ENCODE measurements around the gene SEPHS1. TPM values are rescaled to one million over a fixed set of nuclear protein-coding genes. Genes with fewer than 3 reads are reported as not detected.

SEPHS1 gene
- total RNA-seq, 2 donors from 2014 or later: 127 to 268 TPM

DNA sequence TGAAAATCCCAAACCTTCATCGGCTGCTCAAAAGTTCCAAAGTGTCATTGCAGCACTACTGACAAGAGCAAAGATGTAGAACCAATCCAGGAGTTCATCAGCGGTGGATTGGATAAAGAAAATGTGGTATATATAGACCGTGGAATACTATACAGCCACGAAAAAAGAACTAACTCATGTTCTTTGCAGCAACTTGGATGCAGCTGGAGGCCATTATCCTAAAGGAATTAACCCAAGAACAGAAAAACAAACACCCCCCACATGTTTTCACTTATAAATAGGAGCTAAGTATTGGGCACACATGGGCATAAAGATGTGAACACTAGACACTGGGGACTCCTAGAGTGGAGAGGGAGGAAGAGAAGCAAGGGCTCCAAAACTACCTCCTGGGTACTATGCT lies 79.8 kb downstream of the SEPHS1 start:
- TF ChIP-seq, protein P1, sequence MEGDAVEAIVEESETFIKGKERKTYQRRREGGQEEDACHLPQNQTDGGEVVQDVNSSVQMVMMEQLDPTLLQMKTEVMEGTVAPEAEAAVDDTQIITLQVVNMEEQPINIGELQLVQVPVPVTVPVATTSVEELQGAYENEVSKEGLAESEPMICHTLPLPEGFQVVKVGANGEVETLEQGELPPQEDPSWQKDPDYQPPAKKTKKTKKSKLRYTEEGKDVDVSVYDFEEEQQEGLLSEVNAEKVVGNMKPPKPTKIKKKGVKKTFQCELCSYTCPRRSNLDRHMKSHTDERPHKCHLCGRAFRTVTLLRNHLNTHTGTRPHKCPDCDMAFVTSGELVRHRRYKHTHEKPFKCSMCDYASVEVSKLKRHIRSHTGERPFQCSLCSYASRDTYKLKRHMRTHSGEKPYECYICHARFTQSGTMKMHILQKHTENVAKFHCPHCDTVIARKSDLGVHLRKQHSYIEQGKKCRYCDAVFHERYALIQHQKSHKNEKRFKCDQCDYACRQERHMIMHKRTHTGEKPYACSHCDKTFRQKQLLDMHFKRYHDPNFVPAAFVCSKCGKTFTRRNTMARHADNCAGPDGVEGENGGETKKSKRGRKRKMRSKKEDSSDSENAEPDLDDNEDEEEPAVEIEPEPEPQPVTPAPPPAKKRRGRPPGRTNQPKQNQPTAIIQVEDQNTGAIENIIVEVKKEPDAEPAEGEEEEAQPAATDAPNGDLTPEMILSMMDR (conservative IDR thresholded peaks at IDR 0.05): no peak
- peaks cover 6% of the 10 kb centered on the region for H3K27me3 Mint-ChIP-seq (ENCODE audit: insufficient read depth)

More for the DNA sequence above, 79.8 kb downstream of the SEPHS1 start:
- 67 to 88% methylated on average over 3 to 4 of the region's 4 CpGs for WGBS, 2 experiments (ENCODE audit: insufficient coverage in 1 of 2, insufficient read length in 1 of 2)
- Histone ChIP-seq H3K4me1 (ENCODE audit: control insufficient read depth, insufficient read depth, low read length) (no peaks in the 10 kb centered on the region), H3K36me3 (ENCODE audit: control insufficient read depth, insufficient read depth, low read length) (no peaks in the 10 kb centered on the region), H3K4me3 (ENCODE audit: low read length) (no peak overlapping the region), H3K9me3 (ENCODE audit: control insufficient read depth, low read length) (no peaks in the 10 kb centered on the region), H3K27me3 (ENCODE audit: control insufficient read depth, insufficient read depth, low read length, poor library complexity, severe bottlenecking) (no peaks in the 10 kb centered on the region), H3K27ac (ENCODE audit: low read depth, low read length) (no peak overlapping the region), H3K9ac (ENCODE audit: extremely low read depth, low read length, poor library complexity, severe bottlenecking) (no peak overlapping the region)
- no peak for DNase-seq
- H3K4me3 Mint-ChIP-seq: no peak overlapping the region
- peak overlapping the region; percentile 71 for H3K27ac Mint-ChIP-seq
- no peaks in the 10 kb centered on the region for H3K36me3 Mint-ChIP-seq (ENCODE audit: low read depth)
- no peaks in the 10 kb centered on the region for H3K9me3 Mint-ChIP-seq
- peaks cover 20% of the 10 kb centered on the region for H3K4me1 Mint-ChIP-seq

Other genes starting within 250 kb of the SEPHS1 start
- gene OPTN, start 248.1 kb downstream of the SEPHS1 start, total RNA-seq: 10 to 100 TPM; 22.7 to 23.3 TPM
- 10 to 100 TPM; 38.2 to 44.8 TPM for gene MCM10, start 186.7 kb downstream of the SEPHS1 start, total RNA-seq
- gene UCMA, start 113.9 kb downstream of the SEPHS1 start, total RNA-seq: not detected
- gene PHYH, start 48.2 kb downstream of the SEPHS1 start, total RNA-seq: 10 to 100 TPM; 17.2 to 37.9 TPM
- 1 to 10 TPM; 5.3 to 5.7 TPM for gene BEND7, start 180.7 kb upstream of the SEPHS1 start, total RNA-seq
- 10 to 100 TPM; 19.1 to 20.4 TPM for gene PRPF18, start 238.7 kb upstream of the SEPHS1 start, total RNA-seq